HG02973 (cell line): ENCODE measurements around the gene CTIF.

Source experiments
- ATAC-seq: cut with Tn5 transposase; IDR thresholded peaks from one replicate; pipeline ENCODE4 v1.9.1; 2021; ENCODE audit warnings: moderate library complexity; ENCODE audit not compliant: unreplicated experiment

Gene CTIF

GRCh38 chr18:48617844-48618497 lies 79.1 kb downstream of the CTIF start:
- no peak for ATAC-seq

- no peak for ATAC-seq
Measured at GRCh38 chr18:48619016-48619415, 80.2 kb downstream of the CTIF start.

- no peak for ATAC-seq
Measured at GRCh38 chr18:48619501-48619900, 80.7 kb downstream of the CTIF start.

- no peak for ATAC-seq
Measured at GRCh38 chr18:48620071-48620470, 81.2 kb downstream of the CTIF start.

GRCh38 chr18:48621240-48621639 lies 82.4 kb downstream of the CTIF start:
- ATAC-seq, result no peak

- ATAC-seq, result no peak
Measured at GRCh38 chr18:48621815-48622555, 83.2 kb downstream of the CTIF start.

GRCh38 chr18:48622911-48623431 lies 84.1 kb downstream of the CTIF start:
- no peak for ATAC-seq

GRCh38 chr18:48623468-48624235 lies 84.8 kb downstream of the CTIF start:
- no peak for ATAC-seq

- ATAC-seq, result no peak
Measured at GRCh38 chr18:48624856-48625255, 86.0 kb downstream of the CTIF start.

GRCh38 chr18:48627216-48627615 lies 88.4 kb downstream of the CTIF start:
- no peak for ATAC-seq

GRCh38 chr18:48629730-48630324 lies 91.0 kb downstream of the CTIF start:
- no peak for ATAC-seq

- no peak for ATAC-seq
Measured at GRCh38 chr18:48631851-48632250, 93.0 kb downstream of the CTIF start.

- ATAC-seq, result no peak
Measured at GRCh38 chr18:48632676-48633257, 93.9 kb downstream of the CTIF start.

GRCh38 chr18:48634491-48634890 lies 95.7 kb downstream of the CTIF start:
- no peak for ATAC-seq

- ATAC-seq, result no peak
Measured at GRCh38 chr18:48634975-48635374, 96.1 kb downstream of the CTIF start.

- no peak for ATAC-seq
Measured at GRCh38 chr18:48635806-48636205, 97.0 kb downstream of the CTIF start.

- no peak for ATAC-seq
Measured at GRCh38 chr18:48636436-48636835, 97.6 kb downstream of the CTIF start.

GRCh38 chr18:48637081-48637990 lies 98.5 kb downstream of the CTIF start:
- ATAC-seq, result no peak

GRCh38 chr18:48638451-48638850 lies 99.6 kb downstream of the CTIF start:
- ATAC-seq, result no peak
